Measurements from ENCODE around the gene NR5A2. TPM values are rescaled to one million over a fixed set of nuclear protein-coding genes. Genes with fewer than 3 reads are reported as not detected.

The NR5A2 gene
- total and polyA plus RNA-seq, 2 experiments from 2014 or later = 19.8 to 55.5 TPM

GRCh38 chr1:200179126-200179780 is 151.7 kb downstream of the NR5A2 start:
- WGBS (ENCODE audit: low lambda C conversion rate, missing lambda C conversion rate) = 71% methylated on average over 8 of the region's 8 CpGs
- no peak for DNase-seq (ENCODE audit: low spot score)
- no peak overlapping the region for H2AFZ ChIP-seq

GRCh38 chr1:200179781-200180160 is 152.3 kb downstream of the NR5A2 start:
- DNase-seq (ENCODE audit: low spot score) = no peak
- no peaks in the 10 kb centered on the region for H3K36me3 ChIP-seq (replicated peaks; ENCODE audit: insufficient read depth, low read depth)
- no peak overlapping the region for H3K27ac ChIP-seq
- no peak overlapping the region for H2AFZ ChIP-seq
- no peaks in the 10 kb centered on the region for H3K79me2 ChIP-seq
- TF ChIP-seq EZH2phosphoT487 (IDR thresholded peaks at IDR 0.05; ENCODE audit: low read depth, severe bottlenecking, unreplicated experiment) = no peak
- TF ChIP-seq CTCF (IDR thresholded peaks at IDR 0.05; ENCODE audit: poor library complexity) = no peak
- TF ChIP-seq EZH2 (IDR thresholded peaks at IDR 0.05; ENCODE audit: borderline replicate concordance) = no peak
- H3K4me1 ChIP-seq (ENCODE audit: insufficient read depth) = no peaks in the 10 kb centered on the region
- H3K9me2 ChIP-seq (replicated peaks; ENCODE audit: insufficient read depth) = no peaks in the 10 kb centered on the region
- H3K9me3 ChIP-seq (ENCODE audit: low read depth) = no peaks in the 10 kb centered on the region
- H3K4me2 ChIP-seq = no peak overlapping the region
- WGBS (ENCODE audit: low lambda C conversion rate, missing lambda C conversion rate) = 91% methylated on average over 4 of the region's 4 CpGs
- no peaks in the 10 kb centered on the region for H4K20me1 ChIP-seq (ENCODE audit: insufficient read depth, poor library complexity, severe bottlenecking)
- no peaks in the 10 kb centered on the region for H3K27me3 ChIP-seq
- H3K4me3 ChIP-seq = no peak overlapping the region

More at GRCh38 chr1:200179126-200179780, 151.7 kb downstream of the NR5A2 start:
- no peak overlapping the region for H3K27ac ChIP-seq
- H3K79me2 ChIP-seq = no peaks in the 10 kb centered on the region
- H3K27me3 ChIP-seq = no peaks in the 10 kb centered on the region
- H3K4me1 ChIP-seq (ENCODE audit: insufficient read depth) = no peaks in the 10 kb centered on the region
- no peaks in the 10 kb centered on the region for H3K9me3 ChIP-seq (ENCODE audit: low read depth)
- no peak overlapping the region for H3K4me3 ChIP-seq
- H3K4me2 ChIP-seq = no peak overlapping the region
- H4K20me1 ChIP-seq (ENCODE audit: insufficient read depth, poor library complexity, severe bottlenecking) = no peaks in the 10 kb centered on the region
- H3K36me3 ChIP-seq (replicated peaks; ENCODE audit: insufficient read depth, low read depth) = no peaks in the 10 kb centered on the region
- TF ChIP-seq CTCF (IDR thresholded peaks at IDR 0.05; ENCODE audit: poor library complexity) = no peak
- no peak for TF ChIP-seq EZH2 (IDR thresholded peaks at IDR 0.05; ENCODE audit: borderline replicate concordance)
- TF ChIP-seq EZH2phosphoT487 (IDR thresholded peaks at IDR 0.05; ENCODE audit: low read depth, severe bottlenecking, unreplicated experiment) = no peak
- H3K9me2 ChIP-seq (replicated peaks; ENCODE audit: insufficient read depth) = no peaks in the 10 kb centered on the region

- H3K4me3 ChIP-seq = no peak overlapping the region
- no peaks in the 10 kb centered on the region for H4K20me1 ChIP-seq (ENCODE audit: insufficient read depth, poor library complexity, severe bottlenecking)
- WGBS (ENCODE audit: low lambda C conversion rate, missing lambda C conversion rate) = 90% methylated on average over 4 of the region's 4 CpGs
- TF ChIP-seq EZH2phosphoT487 (IDR thresholded peaks at IDR 0.05; ENCODE audit: low read depth, severe bottlenecking, unreplicated experiment) (no peak), CTCF (IDR thresholded peaks at IDR 0.05; ENCODE audit: poor library complexity) (no peak), EZH2 (IDR thresholded peaks at IDR 0.05; ENCODE audit: borderline replicate concordance) (no peak)
- H3K27me3 ChIP-seq = no peaks in the 10 kb centered on the region
- H3K79me2 ChIP-seq = no peaks in the 10 kb centered on the region
- DNase-seq (ENCODE audit: low spot score) = no peak
- no peaks in the 10 kb centered on the region for H3K4me1 ChIP-seq (ENCODE audit: insufficient read depth)
- no peak overlapping the region for H3K4me2 ChIP-seq
- no peaks in the 10 kb centered on the region for H3K36me3 ChIP-seq (replicated peaks; ENCODE audit: insufficient read depth, low read depth)
- H3K27ac ChIP-seq = no peak overlapping the region
- no peak overlapping the region for H2AFZ ChIP-seq
- H3K9me3 ChIP-seq (ENCODE audit: low read depth) = no peaks in the 10 kb centered on the region
- no peaks in the 10 kb centered on the region for H3K9me2 ChIP-seq (replicated peaks; ENCODE audit: insufficient read depth)
Observed at GRCh38 chr1:200180821-200181220, 153.3 kb downstream of the NR5A2 start.

All from hepatocyte (in vitro differentiated cells).